Measurements from ENCODE around the gene ERC1.

DNA sequence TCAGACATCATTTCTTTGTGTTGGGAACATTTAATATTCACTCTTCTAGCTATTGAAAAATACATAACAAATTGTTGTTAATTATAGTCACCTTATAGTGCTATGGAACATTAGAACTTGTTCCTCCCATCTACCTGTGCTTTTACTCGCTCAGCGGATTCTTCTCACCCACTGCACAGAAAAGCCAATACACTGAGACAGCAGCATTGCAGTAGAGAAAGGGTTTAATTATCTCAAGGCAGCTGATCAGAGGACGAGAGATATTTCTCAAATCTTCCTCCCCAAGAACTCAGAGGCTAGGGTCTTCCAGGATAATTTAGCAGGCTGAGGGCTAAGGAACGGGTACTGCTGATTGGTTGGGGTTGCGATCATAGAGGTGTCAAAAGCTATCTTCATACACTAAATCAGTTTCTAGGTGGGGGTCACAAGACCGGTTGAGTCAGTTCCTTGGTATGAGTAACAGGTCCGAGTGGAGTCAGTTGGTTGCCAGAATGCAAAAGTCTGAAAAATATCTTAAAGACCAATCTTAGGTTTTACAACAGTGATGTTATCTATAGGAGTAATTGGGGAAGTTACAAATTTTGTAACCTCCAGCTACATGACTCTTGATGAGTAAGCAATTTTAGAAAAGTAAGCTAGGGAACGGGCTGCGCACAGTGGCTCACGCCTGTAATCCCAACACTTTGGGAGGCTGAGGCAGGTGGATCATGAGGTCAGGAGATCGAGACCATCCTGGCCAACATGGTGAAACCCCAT lies 430.2 kb downstream of the ERC1 start:
- TF ChIP-seq CTCF (IDR thresholded peaks at IDR 0.05; ENCODE audit: low read depth, low read length, poor library complexity, severe bottlenecking) (no peak), EZH2phosphoT487 (IDR thresholded peaks at IDR 0.05; ENCODE audit: borderline replicate concordance, low read length) (no peak)

All from DOHH2 (cell line).